GM18861 (cell line): ENCODE results near the gene SMG1.
"Not testable (repeated sequence)": the region's sequence is repeated elsewhere in the genome, so short reads cannot be mapped to it uniquely, and the experiment has no call there.

Experiments used
- ATAC-seq: cut with Tn5 transposase; IDR thresholded peaks from one replicate; pipeline ENCODE4 v1.9.1; 2021; ENCODE audit not compliant: unreplicated experiment

Gene SMG1

DNA sequence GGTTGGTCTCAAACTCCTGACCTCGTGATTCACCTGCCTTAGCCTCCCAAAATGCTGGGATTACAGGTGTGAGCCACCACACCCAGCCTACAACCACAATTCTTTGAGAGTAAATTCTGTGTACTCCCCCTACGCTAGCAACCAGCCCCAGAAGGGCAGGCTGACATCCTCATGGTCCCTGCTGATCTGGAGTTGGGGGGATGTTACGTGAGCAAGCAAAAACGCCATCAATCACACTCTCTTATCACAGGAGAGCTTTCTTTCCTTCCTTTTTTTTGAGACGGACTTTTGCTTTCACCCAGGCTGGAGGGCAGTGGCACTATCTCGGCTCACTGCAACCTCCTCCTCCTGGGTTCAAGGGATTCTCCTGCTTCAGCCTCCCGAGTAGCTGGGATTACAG lies 154.0 kb downstream of the SMG1 start:
- not testable (repeated sequence) for ATAC-seq

DNA sequence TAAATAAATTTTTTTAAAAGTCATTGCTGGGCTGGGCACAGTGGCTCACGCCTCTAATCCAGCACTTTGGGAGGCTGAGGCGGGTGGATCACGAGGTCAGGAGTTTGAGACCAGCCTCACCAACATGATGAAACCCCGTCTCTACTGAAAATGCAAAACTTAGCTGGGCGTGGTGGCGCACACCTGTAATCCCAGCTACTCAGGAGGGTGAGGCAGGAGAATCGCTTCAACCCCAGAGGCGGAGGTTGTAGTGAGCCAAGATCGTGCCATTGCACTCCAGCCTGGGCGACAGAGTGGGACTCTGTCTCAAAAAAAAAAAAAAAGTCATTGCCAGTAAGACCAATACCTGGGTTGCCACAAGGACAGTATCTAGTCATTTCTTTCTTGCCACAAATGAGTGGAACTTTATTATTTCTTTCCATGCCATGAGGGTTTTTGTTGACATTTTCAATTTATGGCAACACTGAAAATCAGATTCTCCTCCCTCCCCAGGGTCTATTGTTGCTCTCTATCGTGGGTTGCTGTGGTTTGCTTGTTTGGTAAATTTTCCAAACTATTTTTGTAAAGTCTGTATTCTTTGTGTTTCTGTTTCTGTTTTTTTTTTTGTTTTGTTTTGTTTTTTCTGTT lies 155.8 kb downstream of the SMG1 start:
- ATAC-seq, result not testable (repeated sequence)

DNA sequence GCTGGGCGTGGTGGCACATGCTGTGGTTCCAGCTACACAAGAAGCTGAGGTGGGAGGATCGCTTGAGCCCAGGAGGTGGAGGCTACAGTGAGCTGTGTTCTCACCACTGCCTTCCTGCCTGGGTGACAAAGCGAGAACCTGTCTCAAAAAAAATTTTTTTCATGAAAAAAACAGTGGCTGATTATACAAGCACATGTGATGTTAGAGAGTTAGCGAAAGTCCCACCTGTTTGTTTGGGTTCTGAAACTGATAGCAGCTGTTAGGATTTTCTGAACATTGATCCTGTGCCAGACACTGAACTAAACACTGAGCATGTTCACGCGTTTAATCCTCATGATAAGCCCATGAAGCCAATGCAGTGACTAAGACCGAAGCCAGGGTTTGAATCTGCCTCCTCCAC lies 159.0 kb downstream of the SMG1 start:
- not testable (repeated sequence) for ATAC-seq

DNA sequence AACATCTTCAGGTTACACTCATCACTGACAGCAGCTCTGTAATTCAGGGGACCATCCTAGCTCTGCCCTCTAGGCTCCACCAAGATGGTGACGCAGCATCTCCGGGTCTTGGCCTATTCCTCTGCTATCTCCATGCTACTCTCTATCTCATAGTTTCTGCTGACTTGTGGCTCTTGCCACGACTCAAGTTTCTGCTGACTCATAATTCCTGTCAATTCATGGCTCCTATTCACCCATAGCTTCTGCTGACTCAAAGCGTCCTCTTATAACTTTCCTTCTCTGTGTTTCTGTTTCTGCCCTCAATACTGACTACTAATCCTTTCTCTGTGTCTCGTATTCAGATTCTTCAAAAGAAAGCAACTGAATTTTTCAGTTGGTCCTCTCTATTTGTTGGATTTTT lies 163.5 kb downstream of the SMG1 start:
- peak; percentile 59 for ATAC-seq

DNA sequence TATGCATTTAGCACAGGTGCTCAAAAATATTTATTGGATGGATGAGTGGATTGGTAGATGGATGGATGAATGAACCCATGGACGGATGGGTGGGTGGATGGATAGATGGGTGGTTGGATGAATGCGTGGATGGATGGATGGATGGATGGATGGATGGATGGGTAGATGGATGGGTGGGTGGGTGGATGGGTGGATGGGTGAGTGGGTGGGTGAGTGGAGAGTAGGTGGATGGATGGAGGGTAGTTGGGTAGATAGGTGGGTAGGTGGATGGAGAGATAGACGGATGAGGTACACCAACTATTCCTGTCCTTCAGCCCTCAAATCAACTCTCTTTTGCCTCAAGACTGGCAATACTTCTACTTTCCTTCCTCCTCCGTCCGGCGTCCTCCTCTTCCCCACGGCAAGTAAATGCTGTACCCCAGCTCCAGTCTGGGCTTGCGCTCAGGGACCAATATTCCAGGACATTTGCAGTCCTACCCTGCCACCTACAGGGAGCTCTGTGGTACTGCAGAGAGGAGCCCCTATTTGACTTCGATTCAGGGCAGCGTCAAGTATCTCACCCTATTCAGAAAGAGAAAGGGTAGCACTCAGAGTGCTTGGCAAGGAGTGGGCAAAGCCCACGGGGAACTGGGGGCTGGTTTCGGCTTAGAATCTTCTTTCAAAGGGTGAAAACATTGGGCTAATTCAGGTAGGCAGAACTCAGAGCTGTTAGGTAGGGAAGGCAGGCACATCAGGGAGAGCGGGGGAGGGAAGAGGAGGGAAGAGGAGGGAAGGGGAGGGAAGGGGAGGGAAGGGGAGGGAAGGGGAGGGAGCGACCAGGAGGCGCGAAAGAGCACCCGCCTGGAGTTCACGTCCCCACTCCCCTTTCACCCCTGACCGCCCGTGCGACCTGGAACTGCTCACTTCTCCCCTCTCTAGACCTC lies 166.3 kb downstream of the SMG1 start:
- ATAC-seq, result peak; percentile 49

DNA sequence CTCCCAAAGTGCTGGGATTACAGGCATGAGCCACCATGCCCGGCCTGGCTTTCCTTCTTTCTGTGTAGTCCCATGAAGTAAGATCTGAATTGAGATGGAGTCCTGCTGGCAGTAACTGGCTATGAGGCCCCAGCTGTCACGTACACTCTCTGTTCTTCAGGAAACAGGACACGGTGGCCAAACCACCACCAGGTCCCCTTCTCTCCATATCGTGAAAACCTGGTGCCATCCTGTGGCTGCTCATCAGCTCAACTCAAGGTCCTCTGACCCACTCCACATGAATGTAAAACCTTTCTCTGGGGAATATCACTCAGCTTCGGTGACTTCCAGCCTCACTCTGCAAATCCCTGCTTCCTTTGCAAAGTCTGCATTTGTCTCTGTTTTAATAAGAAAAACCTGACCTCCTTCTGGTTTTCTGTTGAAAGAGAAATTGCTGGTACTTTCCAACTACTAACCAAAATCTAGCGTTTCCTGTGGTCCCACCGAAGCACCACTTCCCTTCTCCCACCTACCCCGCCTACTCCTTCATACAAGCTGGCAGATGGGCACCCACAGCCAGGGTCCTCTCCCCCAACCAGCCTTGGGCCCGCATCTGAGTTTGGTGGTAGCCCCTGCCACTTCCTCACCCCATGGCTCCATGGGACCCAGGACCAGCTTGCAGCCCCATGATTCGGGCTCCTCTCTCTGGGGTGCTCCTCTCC lies 168.1 kb downstream of the SMG1 start:
- ATAC-seq, result peak; percentile 38

DNA sequence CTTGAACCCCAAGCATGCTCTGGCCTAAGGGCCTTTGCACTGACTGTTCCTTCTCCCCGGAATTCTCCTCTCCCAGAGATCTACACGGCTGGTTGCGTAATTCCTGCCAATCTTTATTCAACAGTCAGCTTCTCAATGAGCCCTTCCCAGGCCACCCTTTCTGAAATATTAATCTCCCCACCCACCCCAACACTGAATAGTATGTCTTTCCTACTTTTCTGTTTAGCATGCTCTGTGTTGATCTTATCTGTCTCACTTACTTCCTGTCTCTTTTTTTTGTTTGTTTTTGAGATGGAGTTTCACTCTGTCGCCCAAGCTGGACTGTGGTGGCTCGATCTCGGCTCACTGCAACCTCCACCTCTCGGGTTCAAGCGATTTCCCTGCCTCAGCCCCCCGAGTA lies 169.6 kb downstream of the SMG1 start:
- ATAC-seq, result not testable (repeated sequence)
